K562 (cell line): Measurements from ENCODE around the gene MYO1F. TPM values are rescaled to one million over a fixed set of nuclear protein-coding genes. Genes with fewer than 3 reads are reported as not detected.
A peak's percentile ranks its signal among the peaks of the same experiment; 100 is the strongest.

Experiments
- ATAC-seq: fragments of 200-7000 bp; cut with Tn5 transposase; 3 replicates; pipeline ENCODE4 v1.9.1; 2020; ENCODE audit warnings: moderate library complexity
- BruUV-seq: library from RNA; stranded (reverse); fragments of 400-500 nt; replicated peaks from 2 replicates; lab custom pipeline; 2021; lab: Mats Ljungman, UMichigan
- CTCF ChIA-PET: fragments of 300-600 bp; formaldehyde crosslinking; extraction: SDS; loops from one replicate; lab custom pipeline; 2021; ENCODE audit warnings: low intra/inter-chr PET ratio; lab: Yijun Ruan, JAX
- POLR2A ChIA-PET: fragments of 300-600, 350-650 bp; sonication (Branson Sonifier 250); formaldehyde crosslinking; extraction: SDS; loops from one replicate; lab custom pipeline; 2021; ENCODE audit warnings: antibody characterized with exemption, inconsistent platforms; lab: Yijun Ruan, JAX
- DNase-seq, 4 experiments: peaks; one replicate each; pipeline versions ENCODE4 v3.0.0 to v3.0.0-alpha.2; 2011 to 2018; ENCODE audit warnings: low spot score in 3 of 4, mixed read lengths in 3 of 4; ENCODE audit errors: extremely low read depth in 1 of 4
- FAIRE-seq: peaks from 2 replicates; lab custom pipeline; 2011; peaks lifted over from hg19 to GRCh38; lab: Jason Lieb, UNC
- H2AFZ ChIP-seq: 2 replicates; pipeline ENCODE4 v1.6.0; 2011; ENCODE audit warnings: low read depth, low read length, control low read depth, inconsistent platforms
- H3K27ac ChIP-seq: fragments of 200-600 bp; 3 replicates; pipeline ENCODE4 v1.8.0; 2011; ENCODE audit warnings: low read depth, mild to moderate bottlenecking, control low read depth, inconsistent platforms, low read length, moderate library complexity, mixed read lengths; ENCODE audit errors: extremely low read depth
- H3K27me3 ChIP-seq, 2 experiments: fragments of 300-600 bp in 1 of 2; 2 replicates in 1 of 2; 3 replicates in 1 of 2; pipeline versions ENCODE4 v1.6.0 to v1.8.0; 2011; ENCODE audit warnings: inconsistent platforms in 2 of 2, low read length in 2 of 2, mild to moderate bottlenecking in 1 of 2, mixed read lengths in 1 of 2, moderate library complexity in 1 of 2; ENCODE audit not compliant: control insufficient read depth in 2 of 2, insufficient read depth in 2 of 2
- H3K36me3 ChIP-seq: fragments of 300-600 bp; 3 replicates; pipeline ENCODE4 v1.8.0; 2011; ENCODE audit warnings: mild to moderate bottlenecking, low read length, inconsistent platforms; ENCODE audit not compliant: control insufficient read depth, insufficient read depth
- H3K4me1 ChIP-seq, 2 experiments: fragments of 200-600 bp in 1 of 2; replicated peaks in 1 of 2; 2 replicates in 1 of 2; 3 replicates in 1 of 2; pipeline versions ENCODE4 v1.5.1 to v1.8.0; 2011; ENCODE audit warnings: inconsistent platforms in 2 of 2, low read length in 2 of 2, mild to moderate bottlenecking in 1 of 2, mixed read lengths in 1 of 2, moderate library complexity in 1 of 2; ENCODE audit not compliant: control insufficient read depth in 2 of 2, insufficient read depth in 2 of 2
- H3K4me2 ChIP-seq: 2 replicates; pipeline ENCODE4 v1.6.1; 2011; ENCODE audit warnings: low read length, control low read depth, inconsistent platforms, mixed read lengths; ENCODE audit not compliant: insufficient read depth
- H3K4me3 ChIP-seq: fragments of 200-600 bp; sonication (generic), shearing (Covaris generic); 2 replicates; pipeline ENCODE4 v1.5.1; 2016; ENCODE audit warnings: control low read depth, inconsistent platforms
- H3K79me2 ChIP-seq: fragments of 200-600 bp; 3 replicates; pipeline ENCODE4 v1.8.0; 2011; ENCODE audit warnings: low read length, inconsistent platforms; ENCODE audit not compliant: control insufficient read depth, insufficient read depth
- H3K9ac ChIP-seq, 2 experiments: 2 replicates each; pipeline versions ENCODE4 v1.6.0 to v1.6.1; 2011; ENCODE audit warnings: low read depth in 2 of 2, low read length in 2 of 2, control low read depth in 1 of 2, inconsistent platforms in 1 of 2, mild to moderate bottlenecking in 1 of 2, mixed read lengths in 1 of 2; ENCODE audit not compliant: insufficient read depth in 1 of 2
- H3K9me1 ChIP-seq: one replicate; pipeline ENCODE4 v1.6.0; 2011; ENCODE audit warnings: inconsistent platforms, mild to moderate bottlenecking, low read length, moderate library complexity; ENCODE audit not compliant: control insufficient read depth, insufficient read depth
- H3K9me3 ChIP-seq: replicated peaks from 2 replicates; pipeline ENCODE4 v1.5.1; 2011; ENCODE audit warnings: low read depth, low read length, inconsistent platforms; ENCODE audit not compliant: control insufficient read depth, insufficient read depth
- H4K20me1 ChIP-seq: replicated peaks from 2 replicates; pipeline ENCODE4 v1.6.1; 2011; ENCODE audit warnings: low read length, inconsistent platforms, mixed read lengths; ENCODE audit not compliant: control insufficient read depth, insufficient read depth
- CBX1 ChIP-seq: sonication (generic); IDR thresholded peaks from 2 replicates; pipeline ENCODE4 v1.6.1; 2016; ENCODE audit warnings: antibody characterized with exemption, low read depth, mild to moderate bottlenecking
- FOXP1 ChIP-seq: sonication (generic); formaldehyde crosslinking; IDR thresholded peaks from 2 replicates; pipeline ENCODE4 v1.8.0; 2022; ENCODE audit warnings: mild to moderate bottlenecking, missing genetic modification reagents
- GABPA ChIP-seq: fragments of 200-800 bp; sonication (Bioruptor generic); conservative IDR thresholded peaks from 2 replicates; pipeline ENCODE4 v1.6.1; 2016; ENCODE audit warnings: low read depth, missing genetic modification characterization, missing compliant biosample characterization
- JUN ChIP-seq, 2 experiments: sonication (generic) in 1 of 2; formaldehyde crosslinking in 1 of 2; IDR thresholded peaks; 2 replicates each; pipeline versions ENCODE4 v1.6.1 to v1.8.0; 2012 to 2022; ENCODE audit warnings: borderline replicate concordance in 2 of 2, mild to moderate bottlenecking in 2 of 2, improper control_type of control experiment in 1 of 2, low read depth in 1 of 2, low read length in 1 of 2, missing genetic modification reagents in 1 of 2
- JUND ChIP-seq, 2 experiments: IDR thresholded peaks; 2 replicates in 1 of 2; 3 replicates in 1 of 2; pipeline ENCODE4 v1.6.1; 2011; ENCODE audit warnings: borderline replicate concordance in 2 of 2, low read depth in 2 of 2, low read length in 2 of 2, improper control_type of control experiment in 1 of 2, missing biosample characterization in 1 of 2, missing genetic modification characterization in 1 of 2, missing genetic modification reagents in 1 of 2
- KAT7 ChIP-seq: sonication (generic); formaldehyde crosslinking; IDR thresholded peaks from 2 replicates; pipeline ENCODE4 v1.8.0; 2022; ENCODE audit warnings: missing genetic modification reagents, mild to moderate bottlenecking, borderline replicate concordance
- KAT8 ChIP-seq: fragments of 450-650 bp; IDR thresholded peaks from 2 replicates; pipeline ENCODE4 v1.6.1; 2016; ENCODE audit warnings: low read depth, mild to moderate bottlenecking
- MAFF ChIP-seq: IDR thresholded peaks from 2 replicates; pipeline ENCODE4 v1.6.1; 2012; ENCODE audit warnings: low read length, improper control_type of control experiment
- MAFK ChIP-seq: IDR thresholded peaks from 2 replicates; pipeline ENCODE4 v1.6.1; 2011; ENCODE audit warnings: low read length, improper control_type of control experiment
- RCOR1 ChIP-seq, 2 experiments: IDR thresholded peaks; 2 replicates each; pipeline ENCODE4 v1.6.1; 2012; ENCODE audit warnings: low read depth in 2 of 2, low read length in 2 of 2, borderline replicate concordance in 1 of 2, improper control_type of control experiment in 1 of 2
- SP2 ChIP-seq: IDR thresholded peaks from 2 replicates; pipeline ENCODE4 v1.6.1; 2011; ENCODE audit warnings: mild to moderate bottlenecking, low read depth, low read length, moderate library complexity; ENCODE audit not compliant: poor library complexity, severe bottlenecking; ENCODE audit errors: extremely low read depth
- SPI1 ChIP-seq: IDR thresholded peaks from 2 replicates; pipeline ENCODE4 v1.6.1; 2011; ENCODE audit warnings: low read depth, low read length, control low read depth, borderline replicate concordance
- SRSF9 ChIP-seq: fragments of 200-400 bp; formaldehyde crosslinking; IDR thresholded peaks from 2 replicates; pipeline ENCODE4 v1.6.1; 2017; ENCODE audit warnings: low read depth, low read length, borderline replicate concordance
- THAP7 ChIP-seq: fragments of 250-450 bp; sonication (Bioruptor Pico); IDR thresholded peaks from 2 replicates; pipeline ENCODE4 v1.5.0; 2021
- U2AF2 ChIP-seq: fragments of 200-400 bp; formaldehyde crosslinking; optimal IDR thresholded peaks from 2 replicates; pipeline ENCODE3; 2017; ENCODE audit warnings: low read depth, mild to moderate bottlenecking, low read length
- VEZF1 ChIP-seq: fragments of 200-800 bp; sonication (Bioruptor generic); IDR thresholded peaks from 2 replicates; pipeline ENCODE4 v1.6.1; 2017; ENCODE audit warnings: missing genetic modification characterization, missing compliant biosample characterization
- ZNF696 ChIP-seq: fragments of 250-450 bp; sonication (Bioruptor Pico); conservative IDR thresholded peaks from 2 replicates; pipeline ENCODE4 v1.4.0; 2020; ENCODE audit warnings: mild to moderate bottlenecking, moderate library complexity
- WGBS: fragments of 100-300 bp; shearing (Covaris generic); methylation state at CpG from one replicate; pipeline ENCODE4 v1.1.6; 2016; ENCODE audit warnings: low coverage, mixed read lengths; ENCODE audit not compliant: insufficient coverage; ENCODE audit errors: missing lambda C conversion rate; 5-methylcytosine and 5-hydroxymethylcytosine counted together
- in situ Hi-C: fragments of 300-500 bp; cut with MboI; formaldehyde crosslinking; loops from 4 replicates; pipeline ENCODE4 v1.15.0; 2018; ENCODE audit warnings: inconsistent platforms, mixed read lengths
- intact Hi-C: fragments of 100-400 bp; cut with micrococcal nuclease; formaldehyde crosslinking; loops from 2 replicates; pipeline ENCODE4 v1.14.2; 2022
- polyA plus RNA-seq, 8 experiments: library from polyadenylated mRNA; depleted of rRNA in 4 of 8; stranded (reverse) in 5 of 8; unstranded in 3 of 8; fragments of >200 nt; fragmentation: Nextera tagmentation in 2 of 8; fragmentation: Illumina TruSeq in 1 of 8; extraction: Ambion mirVana in 2 of 8; extraction: Trizol in 1 of 8; gene quantifications; 2 replicates each; pipeline versions ENCODE4 v1.2.1 to v1.2.3, GENCODE V29; 2011 to 2014; ENCODE audit warnings: inconsistent platforms in 1 of 8, missing spikeins in 1 of 8
- total RNA-seq, 7 experiments: library from RNA; depleted of rRNA in 6 of 7; stranded (reverse); fragments of >200 nt in 6 of 7; fragmentation: Illumina TruSeq in 2 of 7; extraction: Trizol in 2 of 7; gene quantifications; 2 replicates each; pipeline versions ENCODE4 v1.2.1 to v1.2.3, GENCODE V29; 2011 to 2021; ENCODE audit warnings: low replicate concordance in 1 of 7

MYO1F gene
- total and polyA plus RNA-seq, 9 of the 15 experiments (the other 6 are each of a cell fraction or from before 2014, with no cell fraction given) = 0.78 to 9.4 (median 4.3) TPM

GRCh38 chr19:8576273-8576993, 809 bp downstream of the MYO1F start (continued):
- peak; percentile 50; the same call in 1 of the 2 replicates for TF ChIP-seq SPI1
- no peak for TF ChIP-seq KAT7

- peak in 2 of 4 experiments; percentile 50 to 61 for DNase-seq
- Histone ChIP-seq H3K79me2 (no peaks in the 10 kb centered on the region), H3K4me2 (peak overlapping the region; percentile 20), H3K4me3 (no peak overlapping the region), H4K20me1 (no peaks in the 10 kb centered on the region), H3K4me1 (peaks cover 21 to 40% of the 10 kb centered on the region in 2 experiments), H3K27ac (no peak overlapping the region), H3K9me3 (no peaks in the 10 kb centered on the region), H3K36me3 (no peaks in the 10 kb centered on the region), H3K9me1 (no peaks in the 10 kb centered on the region), H3K9ac (peak overlapping the region in 1 of 2 experiments; percentile 50; a peak in 1 of 4 replicates), H2AFZ (peak overlapping the region; percentile 61), H3K27me3 (peaks cover 0 to 17% of the 10 kb centered on the region in 2 experiments; a peak in 2 of 5 replicates)
- in situ Hi-C loops = no loop called here
- peak; percentile 63 for ATAC-seq
- BruUV-seq = no TSS peak
- CTCF ChIA-PET = no interaction called here
- intact Hi-C loops = loop anchor here (5.0 to 10.0 kb wide), 2 partner anchors 161 to 223 kb away; partner anchors contain the start of gene MARCHF2
- FAIRE-seq = peak; percentile 74
- POLR2A ChIA-PET = interaction anchor here (0.9 to 1.5 kb wide), 3 partner anchors 9 to 62 kb away, joined by 3 to 5 read pairs (median 3); partner anchors contain the start of gene ZNF414
- 2% methylated on average over 10 of the region's 10 CpGs for WGBS
- TF ChIP-seq SP2 = no peak
- peak; percentile 41; the same call in 1 of the 2 replicates for TF ChIP-seq GABPA (tag)
- peak; percentile 81 for TF ChIP-seq MAFK
- TF ChIP-seq RCOR1 (IDR thresholded peaks at IDR 0.05; ENCODE audit: borderline replicate concordance in 1 of 2, low read depth in 2 of 2, low read length in 2 of 2) = peak in 1 of 2 experiments; percentile 75; a peak in 2 of 4 replicates
- TF ChIP-seq FOXP1 (CRISPR knock-in tag) = no peak
- no peak for TF ChIP-seq KAT8
- peak; percentile 79; the same call in 1 of the 2 replicates for TF ChIP-seq MAFF
- no peak for TF ChIP-seq JUN (IDR thresholded peaks at IDR 0.05; ENCODE audit: borderline replicate concordance, low read depth, low read length)
- no peak for TF ChIP-seq JUN (CRISPR knock-in tag; IDR thresholded peaks at IDR 0.05; ENCODE audit: borderline replicate concordance)
- TF ChIP-seq SRSF9 = no peak
- no peak for TF ChIP-seq THAP7
- no peak for TF ChIP-seq CBX1
- TF ChIP-seq JUND (IDR thresholded peaks at IDR 0.05; ENCODE audit: borderline replicate concordance, low read depth, low read length) = 0 out of 2 replicates have a peak, but pooled peaks have one; percentile 8
- TF ChIP-seq JUND (tag; IDR thresholded peaks at IDR 0.05; ENCODE audit: borderline replicate concordance, low read depth, low read length) = no peak
- TF ChIP-seq U2AF2 = no peak
- TF ChIP-seq VEZF1 = peak; percentile 68
- no peak for TF ChIP-seq ZNF696 (CRISPR knock-in tag)
Observed at GRCh38 chr19:8575467-8575997, 1.7 kb downstream of the MYO1F start.
